Measurements from ENCODE around the gene TINAGL1. TPM values are rescaled to one million over a fixed set of nuclear protein-coding genes. Genes with fewer than 3 reads are reported as not detected.

TINAGL1 gene
- polyA plus RNA-seq, 2 of the 4 experiments (the other 2 are of a cell fraction) = 0.22 to 0.88 TPM

- no peak overlapping the region for H3K4me2 ChIP-seq
- H3K4me1 ChIP-seq = no peaks in the 10 kb centered on the region
- DNase-seq (ENCODE audit: low read depth in 1 of 2, low spot score in 1 of 2) = no peak
- POLR2A ChIA-PET = interaction anchor here (1.7 kb wide), 1 partner anchor 16 kb away, joined by 3 read pairs; the partner anchor contains the start of gene PEF1
- 91% methylated on average over 5 of the region's 6 CpGs for WGBS (ENCODE audit: missing lambda C conversion rate)
- CTCF ChIA-PET = interaction anchor here (0.9 to 5.6 kb wide), 3 partner anchors 11 to 53 kb away, joined by 3 to 29 read pairs (median 4); partner anchors contain the start of gene TINAGL1
- TF ChIP-seq HMGXB4 (CRISPR knock-in tag; IDR thresholded peaks at IDR 0.05; ENCODE audit: borderline replicate concordance) = no peak
- no peak overlapping the region for H3K4me3 ChIP-seq
- H3K9me3 ChIP-seq = no peaks in the 10 kb centered on the region
- no peak for ATAC-seq
- H3K27ac ChIP-seq = no peak overlapping the region
- FAIRE-seq = no peak
These were observed 52.7 kb downstream of the TINAGL1 start for GRCh38 chr1:31628931-31629556.

- CTCF ChIA-PET = interaction anchor here (0.6 to 1.7 kb wide), 13 partner anchors 10 to 450 kb away, joined by 3 to 4 read pairs (median 3); partner anchors contain the start of gene HCRTR1
- ATAC-seq = no peak
These were observed 56.3 kb downstream of the TINAGL1 start for GRCh38 chr1:31632649-31633048.

GRCh38 chr1:31633117-31633516 is 56.8 kb downstream of the TINAGL1 start:
- H3K27ac ChIP-seq = no peak overlapping the region
- no peak overlapping the region for H3K4me3 ChIP-seq
- ATAC-seq (peak; percentile 54 to 81; a peak in 4 of 6 replicates), FAIRE-seq (no peak), DNase-seq (ENCODE audit: low read depth in 1 of 2, low spot score in 1 of 2) (peak; percentile 22 to 33)
- H3K9me3 ChIP-seq = no peaks in the 10 kb centered on the region
- POLR2A ChIA-PET = no interaction called here
- 46% methylated on average over 4 of the region's 4 CpGs for WGBS (ENCODE audit: missing lambda C conversion rate)
- H3K4me1 ChIP-seq = no peaks in the 10 kb centered on the region
- no peak for TF ChIP-seq ZFP36 (IDR thresholded peaks at IDR 0.05; ENCODE audit: borderline replicate concordance, partially characterized antibody)
- TF ChIP-seq CTCF (IDR thresholded peaks at IDR 0.05) = peak; percentile 32; the same call in 2 of the 3 replicates
- TF ChIP-seq HMGXB4 (CRISPR knock-in tag; IDR thresholded peaks at IDR 0.05; ENCODE audit: borderline replicate concordance) = no peak
- peak in 1 of 2 experiments; percentile 31; a peak in 1 of 5 replicates for TF ChIP-seq RAD21 (conservative IDR thresholded peaks at IDR 0.05 in 1 of 2, IDR thresholded peaks at IDR 0.05 in 1 of 2)
- TF ChIP-seq FOXS1 (CRISPR knock-in tag; IDR thresholded peaks at IDR 0.05) = no peak
- no peak for TF ChIP-seq ELK1 (IDR thresholded peaks at IDR 0.05; ENCODE audit: low read depth, low read length)
- no peak for TF ChIP-seq HEYL (CRISPR knock-in tag; IDR thresholded peaks at IDR 0.05)
- TF ChIP-seq KDM1A (IDR thresholded peaks at IDR 0.05; ENCODE audit: low read depth) = no peak
- no peak overlapping the region for H3K4me2 ChIP-seq
- CTCF ChIA-PET = interaction anchor here (0.6 to 1.7 kb wide), 12 partner anchors 9 to 173 kb away, joined by 3 to 4 read pairs (median 3); partner anchors contain the start of gene HCRTR1

More at GRCh38 chr1:31632649-31633048, 56.3 kb downstream of the TINAGL1 start:
- H3K4me3 ChIP-seq = no peak overlapping the region
- 94% methylated on average over 2 of the region's 3 CpGs for WGBS (ENCODE audit: missing lambda C conversion rate)
- TF ChIP-seq RNF2 (IDR thresholded peaks at IDR 0.05; ENCODE audit: borderline replicate concordance, low read depth) (no peak), ATOH8 (CRISPR knock-in tag; IDR thresholded peaks at IDR 0.05; ENCODE audit: low read depth) (no peak), EHF (CRISPR knock-in tag; IDR thresholded peaks at IDR 0.05) (no peak), SREBF2 (IDR thresholded peaks at IDR 0.05) (no peak), HMGXB4 (CRISPR knock-in tag; IDR thresholded peaks at IDR 0.05; ENCODE audit: borderline replicate concordance) (no peak), CEBPB (IDR thresholded peaks at IDR 0.05) (no peak), HDAC2 (IDR thresholded peaks at IDR 0.05) (no peak), E2F6 (IDR thresholded peaks at IDR 0.05; ENCODE audit: borderline replicate concordance, low read depth) (no peak), HOXA7 (CRISPR knock-in tag; IDR thresholded peaks at IDR 0.05) (no peak)
- FAIRE-seq (no peak), DNase-seq (ENCODE audit: low read depth in 1 of 2, low spot score in 1 of 2) (no peak)
- no peak overlapping the region for H3K4me2 ChIP-seq
- H3K9me3 ChIP-seq = no peaks in the 10 kb centered on the region
- H3K4me1 ChIP-seq = no peaks in the 10 kb centered on the region
- POLR2A ChIA-PET = no interaction called here
- no peak overlapping the region for H3K27ac ChIP-seq
